Ectodermal cell (in vitro differentiated cells): Measurements from ENCODE around the gene IMPG1.
A peak's percentile ranks its signal among the peaks of the same experiment; 100 is the strongest.
"Not testable (repeated sequence)": the region's sequence is repeated elsewhere in the genome, so short reads cannot be mapped to it uniquely, and the experiment has no call there.

Source experiments
- H3K27ac ChIP-seq: 2 replicates; pipeline ENCODE4 v1.7.0; 2013; ENCODE audit warnings: mild to moderate bottlenecking, low read depth, low read length; ENCODE audit not compliant: insufficient read depth, poor library complexity, severe bottlenecking
- H3K27me3 ChIP-seq: 2 replicates; pipeline ENCODE4 v1.7.0; 2013; ENCODE audit warnings: mild to moderate bottlenecking, low read length; ENCODE audit not compliant: insufficient read depth, control insufficient read depth, poor library complexity, severe bottlenecking
- H3K36me3 ChIP-seq: one replicate; pipeline ENCODE4 v1.7.0; 2013; ENCODE audit warnings: low read length; ENCODE audit not compliant: control insufficient read depth, insufficient read depth
- H3K4me1 ChIP-seq: one replicate; pipeline ENCODE4 v1.7.0; 2013; ENCODE audit warnings: low read length; ENCODE audit not compliant: control insufficient read depth, insufficient read depth
- H3K4me3 ChIP-seq: 2 replicates; pipeline ENCODE4 v1.7.0; 2013; ENCODE audit warnings: low read depth, low read length, control low read depth; ENCODE audit not compliant: insufficient read depth
- H3K9me3 ChIP-seq: 2 replicates; pipeline ENCODE4 v1.7.0; 2013; ENCODE audit warnings: mild to moderate bottlenecking, low read length, moderate library complexity; ENCODE audit not compliant: control insufficient read depth
- WGBS, 2 experiments: methylation state at CpG; one replicate each; pipeline ENCODE4 v1.1.7; 2013; ENCODE audit warnings: missing lambda C conversion rate in 2 of 2; 5-methylcytosine and 5-hydroxymethylcytosine counted together

IMPG1 gene

DNA sequence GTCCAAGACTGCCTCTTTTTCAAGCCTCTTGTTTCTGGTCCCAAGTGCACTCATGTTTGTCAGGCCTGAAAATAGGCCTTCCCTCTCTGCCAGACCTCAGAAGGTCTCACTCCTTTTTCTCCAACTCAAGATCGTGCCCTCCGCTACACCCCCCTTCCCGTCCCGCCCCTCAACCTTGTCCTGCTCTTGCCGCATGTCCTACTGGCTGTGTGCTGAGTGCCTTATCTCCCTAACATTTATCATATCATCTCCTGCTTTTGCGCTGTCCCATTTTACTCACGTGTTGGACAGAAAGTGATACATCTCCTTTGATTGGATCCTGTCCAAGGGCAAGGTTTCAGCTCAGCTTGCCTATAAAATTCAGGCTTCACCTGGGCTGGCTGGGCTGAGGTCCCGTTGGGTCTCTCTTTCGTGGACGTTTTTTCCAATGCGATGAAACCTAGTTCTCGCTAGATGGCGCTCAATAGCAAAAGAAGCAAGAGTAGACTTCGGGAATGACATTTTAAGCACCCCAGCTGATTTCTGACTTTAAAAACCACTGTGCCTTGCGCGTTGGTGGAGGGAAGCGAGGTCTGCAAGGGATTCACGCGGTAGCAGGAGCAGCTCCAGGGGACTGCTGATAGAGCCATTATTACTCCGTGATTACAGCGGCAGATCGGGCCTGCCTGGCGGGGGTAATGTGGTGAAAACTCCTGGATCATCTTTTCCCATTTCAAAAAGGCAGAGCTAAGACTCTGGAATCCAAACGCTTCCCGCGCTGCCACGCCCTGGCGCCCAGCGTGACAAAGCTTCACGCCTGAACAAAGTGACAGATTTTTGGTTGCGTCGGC, 137.6 kb downstream of the IMPG1 start:
- no peaks in the 10 kb centered on the region for H3K36me3 ChIP-seq
- peaks cover 11% of the 10 kb centered on the region for H3K4me1 ChIP-seq
- H3K9me3 ChIP-seq = no peaks in the 10 kb centered on the region
- no peaks in the 10 kb centered on the region for H3K27me3 ChIP-seq
- peak overlapping the region; percentile 33 for H3K4me3 ChIP-seq
- WGBS, 2 experiments = 12% methylated on average over 32 of the region's 32 CpGs
- H3K27ac ChIP-seq = peak overlapping the region; percentile 71

DNA sequence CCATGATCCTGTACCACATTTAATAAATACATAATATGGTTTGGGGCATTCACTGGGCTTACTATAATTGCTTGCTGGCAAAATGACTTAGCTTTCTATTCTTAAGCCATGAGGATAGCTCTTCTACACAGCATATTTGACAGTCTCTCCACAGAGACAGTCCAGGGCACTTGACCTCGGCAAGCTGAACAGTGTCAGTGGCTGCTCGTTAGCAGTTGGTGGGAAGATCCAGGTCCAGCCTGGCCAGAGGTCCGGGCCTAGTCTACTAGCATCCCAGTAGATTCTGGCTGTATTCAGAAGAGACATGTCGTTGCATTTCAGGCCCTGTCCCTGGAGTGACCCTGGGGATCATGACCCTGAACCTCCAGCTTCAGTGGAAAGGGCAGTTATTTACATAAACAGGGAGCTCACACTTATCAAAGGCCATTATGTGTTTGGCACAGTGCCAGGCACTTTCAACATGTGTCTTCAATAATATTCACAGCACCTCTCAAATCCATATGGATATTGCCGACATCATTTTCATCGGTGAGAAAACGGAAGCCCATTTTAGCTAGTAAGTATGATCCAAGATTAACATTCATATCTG, 139.0 kb downstream of the IMPG1 start:
- Histone ChIP-seq H3K4me3 (no peak overlapping the region), H3K9me3 (no peaks in the 10 kb centered on the region), H3K36me3 (no peaks in the 10 kb centered on the region), H3K27ac (no peak overlapping the region), H3K4me1 (peaks cover 11% of the 10 kb centered on the region), H3K27me3 (no peaks in the 10 kb centered on the region)
- 91 to 92% methylated on average over 5 to 7 of the region's 7 CpGs for WGBS, 2 experiments

DNA sequence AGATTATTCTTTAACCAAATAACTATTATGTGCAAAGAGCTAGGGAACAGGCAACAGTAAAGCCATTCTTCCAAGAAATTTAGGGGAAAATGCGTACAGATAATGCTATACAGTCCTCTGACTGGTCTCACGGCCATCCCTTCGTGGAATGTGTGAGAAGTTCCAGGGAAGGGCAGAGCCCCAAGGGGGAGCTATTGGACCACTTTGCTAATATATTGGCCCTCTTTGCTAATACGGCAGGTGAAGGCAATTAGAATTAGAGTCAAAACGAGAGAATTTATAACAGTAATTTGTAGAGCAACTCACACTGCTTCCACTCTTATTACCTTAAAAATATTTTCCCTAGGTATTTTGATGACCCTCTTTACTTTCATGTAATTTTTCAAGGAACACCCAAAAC, 140.4 kb downstream of the IMPG1 start:
- Histone ChIP-seq H3K36me3 (no peaks in the 10 kb centered on the region), H3K4me3 (no peak overlapping the region), H3K27ac (no peak overlapping the region), H3K27me3 (no peaks in the 10 kb centered on the region), H3K4me1 (peaks cover 9% of the 10 kb centered on the region), H3K9me3 (no peaks in the 10 kb centered on the region)
- WGBS, 2 experiments = 50% methylated on average over 4 to 5 of the region's 5 CpGs

DNA sequence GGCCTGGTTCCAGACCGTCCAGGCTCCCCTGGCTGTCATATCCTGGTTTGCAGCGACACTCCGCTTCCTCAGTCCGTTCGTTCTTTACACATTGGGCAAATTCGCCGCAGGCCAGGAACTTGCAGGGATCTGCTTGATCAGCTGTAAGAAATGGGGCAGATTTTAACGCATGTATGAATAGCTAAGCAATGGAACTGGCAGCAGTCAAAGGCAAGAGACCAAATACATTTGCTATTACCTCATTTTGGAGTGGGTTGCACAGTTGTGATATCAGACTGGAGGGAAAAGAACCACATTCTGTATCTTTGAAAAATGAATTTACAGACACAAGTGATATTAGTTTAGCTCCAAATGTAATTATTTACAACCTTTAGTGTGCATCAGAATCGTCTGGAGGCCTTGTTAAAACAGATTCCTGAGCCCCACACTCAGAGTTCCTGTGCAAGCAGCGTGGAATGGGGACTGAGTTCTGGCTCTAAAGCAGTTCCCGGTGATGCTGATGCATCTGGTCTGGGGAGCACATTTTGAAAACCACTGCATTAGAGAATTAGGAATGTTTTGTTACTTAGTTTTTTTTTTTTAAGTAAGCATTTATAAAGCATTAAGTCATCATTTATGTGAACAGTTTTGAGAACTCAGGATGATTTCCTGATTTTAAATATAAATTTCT, 141.3 kb downstream of the IMPG1 start:
- Histone ChIP-seq H3K36me3 (no peaks in the 10 kb centered on the region), H3K9me3 (no peaks in the 10 kb centered on the region), H3K27ac (no peak overlapping the region), H3K4me1 (no peaks in the 10 kb centered on the region), H3K4me3 (no peak overlapping the region), H3K27me3 (no peaks in the 10 kb centered on the region)
- WGBS, 2 experiments = 89% methylated on average over 11 of the region's 11 CpGs

DNA sequence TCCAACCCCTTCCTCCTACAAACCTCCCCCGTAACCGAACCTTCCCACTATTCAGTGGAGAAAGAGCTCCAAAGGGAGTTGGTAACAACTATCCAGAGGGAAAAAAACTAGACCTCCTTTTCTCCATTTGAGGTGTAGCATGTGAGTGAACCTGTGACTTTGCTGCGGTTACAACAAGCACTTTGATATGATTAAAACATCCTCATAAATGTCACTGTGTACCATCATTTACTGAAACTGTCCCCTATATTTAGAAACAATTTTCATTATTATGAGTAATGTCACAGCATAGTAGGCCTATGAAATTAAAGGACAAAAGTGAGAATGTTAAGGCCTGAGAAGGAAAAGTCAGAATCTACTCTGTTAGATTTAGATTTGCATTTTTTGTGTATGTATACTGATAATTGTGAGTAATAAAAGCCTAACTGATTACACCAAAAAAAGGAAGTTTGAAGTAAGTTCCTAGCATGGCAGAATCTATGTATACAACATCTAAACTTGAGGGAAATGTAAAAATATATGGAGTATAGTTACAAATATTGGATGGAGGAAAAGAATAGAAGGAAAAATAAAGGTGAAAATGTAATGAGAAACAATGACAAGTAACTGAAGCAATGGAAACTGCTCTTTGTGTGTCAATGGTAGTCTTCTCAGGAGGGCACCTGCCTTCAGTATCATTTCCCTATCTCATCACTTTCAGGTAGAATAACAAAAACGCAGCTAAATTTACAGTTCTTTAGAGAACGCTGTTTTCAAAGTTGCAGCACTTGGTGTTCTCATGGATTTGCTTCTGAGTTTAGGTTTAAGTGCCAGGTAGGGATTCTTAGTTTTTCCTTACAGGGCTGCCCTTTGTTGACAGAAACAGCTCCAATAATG, 145.9 kb downstream of the IMPG1 start:
- Histone ChIP-seq H3K9me3 (no peaks in the 10 kb centered on the region), H3K4me1 (no peaks in the 10 kb centered on the region), H3K27ac (no peak overlapping the region), H3K27me3 (no peaks in the 10 kb centered on the region), H3K4me3 (no peak overlapping the region), H3K36me3 (no peaks in the 10 kb centered on the region)
- WGBS, 2 experiments = 90 to 93% methylated on average over 3 to 5 of the region's 5 CpGs

DNA sequence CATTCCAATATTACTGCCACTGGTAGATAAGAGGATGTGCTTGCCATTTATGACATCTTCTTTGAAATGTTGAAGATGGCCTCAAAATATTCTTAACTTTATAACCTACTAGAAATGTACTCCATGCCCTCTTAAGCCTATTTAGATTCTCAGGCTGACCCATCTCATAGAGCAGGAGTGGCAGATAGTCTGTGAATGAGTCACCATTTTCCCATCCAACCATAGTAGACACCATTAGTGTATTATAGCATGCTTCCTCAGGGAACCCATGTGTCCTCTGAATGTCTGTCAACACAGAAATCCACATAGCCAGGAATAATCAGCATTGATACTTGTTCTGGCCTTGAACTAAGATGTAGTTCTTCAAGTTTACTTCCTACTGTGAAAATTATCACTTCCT, 150.2 kb downstream of the IMPG1 start:
- no peak overlapping the region for H3K27ac ChIP-seq
- no peaks in the 10 kb centered on the region for H3K27me3 ChIP-seq
- no peaks in the 10 kb centered on the region for H3K36me3 ChIP-seq
- no peak overlapping the region for H3K4me3 ChIP-seq
- no peaks in the 10 kb centered on the region for H3K9me3 ChIP-seq
- no peaks in the 10 kb centered on the region for H3K4me1 ChIP-seq

DNA sequence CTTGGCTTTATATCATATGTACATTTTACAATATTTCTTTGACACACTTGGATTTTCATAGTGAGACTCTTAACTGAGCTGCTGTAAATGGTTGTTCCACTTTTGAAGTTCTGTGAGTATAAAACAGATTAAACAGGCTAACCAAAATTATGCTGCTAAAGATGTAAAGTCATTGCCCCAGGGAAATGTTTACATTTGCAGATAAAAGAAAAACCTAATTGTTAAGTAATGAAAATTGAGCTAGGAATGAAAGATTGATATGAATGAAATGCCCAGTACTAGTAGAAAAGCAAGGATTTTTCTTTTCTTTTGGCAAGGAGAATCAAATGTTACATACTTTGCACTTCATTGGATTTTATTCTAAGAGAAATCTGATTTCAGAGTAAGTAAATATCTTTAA, 159.4 kb downstream of the IMPG1 start:
- no peaks in the 10 kb centered on the region for H3K36me3 ChIP-seq
- no peaks in the 10 kb centered on the region for H3K9me3 ChIP-seq
- H3K4me1 ChIP-seq = no peaks in the 10 kb centered on the region
- H3K27me3 ChIP-seq = no peaks in the 10 kb centered on the region
- H3K27ac ChIP-seq = no peak overlapping the region
- no peak overlapping the region for H3K4me3 ChIP-seq

DNA sequence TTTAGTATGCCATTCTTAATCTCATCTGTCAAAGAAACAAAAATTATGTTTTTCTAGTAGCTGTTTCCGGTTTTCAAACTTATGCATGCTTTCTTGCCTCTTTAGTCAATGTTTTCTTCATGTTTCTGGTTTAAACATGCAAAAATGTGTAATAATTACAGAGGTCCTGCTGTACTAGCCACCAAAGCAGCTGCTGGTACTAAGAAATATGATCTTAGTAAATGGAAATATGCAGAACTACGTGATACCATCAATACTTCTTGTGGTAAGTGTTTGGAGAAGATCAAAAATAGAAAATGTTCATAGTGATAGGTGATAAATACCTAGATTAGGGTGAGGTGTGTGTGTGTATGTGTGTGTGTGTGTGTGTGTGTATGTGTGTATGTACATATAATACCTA, 165.0 kb downstream of the IMPG1 start:
- Histone ChIP-seq H3K9me3 (no peaks in the 10 kb centered on the region), H3K4me1 (no peaks in the 10 kb centered on the region), H3K4me3 (no peak overlapping the region), H3K27ac (no peak overlapping the region), H3K36me3 (no peaks in the 10 kb centered on the region), H3K27me3 (no peaks in the 10 kb centered on the region)
- 98 to 100% methylated on average over 2 of the region's 2 CpGs for WGBS, 2 experiments

DNA sequence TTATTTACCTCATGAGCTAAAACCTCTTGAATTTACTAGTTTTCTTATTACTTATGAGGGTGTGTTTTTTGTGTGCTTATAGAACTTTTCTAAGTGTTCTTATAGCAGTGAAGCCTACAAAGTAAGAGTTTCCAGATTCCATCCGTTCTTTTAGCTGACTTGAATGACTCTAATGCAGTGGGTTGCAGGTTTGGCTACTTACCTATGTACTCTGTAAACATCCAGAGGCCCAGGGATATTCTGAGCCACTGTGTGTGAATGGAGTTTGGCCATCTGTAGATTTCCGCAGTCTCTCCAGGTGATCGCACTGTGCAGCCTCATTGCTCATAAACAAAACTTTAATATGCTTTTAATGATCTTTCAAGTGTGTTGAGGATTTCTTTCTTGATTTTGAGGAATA, 165.6 kb downstream of the IMPG1 start:
- no peaks in the 10 kb centered on the region for H3K9me3 ChIP-seq
- no peak overlapping the region for H3K4me3 ChIP-seq
- H3K27ac ChIP-seq = no peak overlapping the region
- H3K27me3 ChIP-seq = no peaks in the 10 kb centered on the region
- no peaks in the 10 kb centered on the region for H3K4me1 ChIP-seq
- no peaks in the 10 kb centered on the region for H3K36me3 ChIP-seq
- 83 to 90% methylated on average over 1 to 3 of the region's 3 CpGs for WGBS, 2 experiments

DNA sequence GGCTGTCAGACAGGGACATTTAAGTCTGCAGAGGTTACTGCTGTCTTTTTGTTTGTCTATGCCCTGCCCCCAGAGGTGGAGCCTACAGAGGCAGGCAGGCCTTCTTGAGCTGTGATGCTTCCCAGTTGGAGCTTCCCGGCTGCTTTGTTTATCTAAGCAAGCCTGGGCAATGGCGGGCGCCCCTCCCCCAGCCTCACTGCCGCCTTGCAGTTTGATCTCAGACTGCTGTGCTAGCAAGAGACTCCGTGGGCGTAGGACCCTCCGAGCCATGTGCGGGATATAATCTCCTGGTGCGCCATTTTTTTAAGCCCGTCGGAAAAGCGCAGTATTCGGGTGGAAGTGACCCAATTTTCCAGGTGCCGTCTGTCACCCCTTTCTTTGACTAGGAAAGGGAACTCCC, 167.3 kb downstream of the IMPG1 start:
- WGBS, 2 experiments = 93% methylated on average over 14 of the region's 14 CpGs
- H3K27me3 ChIP-seq, H3K9me3 ChIP-seq, H3K4me3 ChIP-seq, H3K27ac ChIP-seq, H3K36me3 ChIP-seq, H3K4me1 ChIP-seq: not testable (repeated sequence)
